Body of pancreas (tissue), 4 donors: ENCODE results near the gene SYMPK. TPM values are rescaled to one million over a fixed set of nuclear protein-coding genes. Genes with fewer than 3 reads are reported as not detected.
A peak's percentile ranks its signal among the peaks of the same experiment; 100 is the strongest.

Source experiments
- ATAC-seq: fragments of 150-250 bp; one replicate; pipeline ENCODE4 v1.9.1; 2016
- DNase-seq, 4 donors: peaks; one replicate each; pipeline ENCODE4 v3.0.0-alpha.2; 2019
- H3K27ac ChIP-seq, 4 donors: fragments of 200-600 bp; sonication (generic); 1 replicate in 3 of 4; 2 replicates in 1 of 4; pipeline versions ENCODE4 v1.5.1 to v1.6.1; 2016 to 2019; ENCODE audit warnings: mild to moderate bottlenecking in 1 of 4, mixed read lengths in 1 of 4, moderate library complexity in 1 of 4
- H3K27me3 ChIP-seq, 2 donors: fragments of 200-600 bp; sonication (generic); one replicate each; pipeline ENCODE4 v1.6.0; 2016; ENCODE audit warnings: mild to moderate bottlenecking in 1 of 2
- H3K36me3 ChIP-seq, 2 donors: fragments of 200-600 bp; sonication (generic); replicated peaks in 1 of 2; 2 replicates each; pipeline ENCODE4 v1.5.1; 2016; ENCODE audit warnings: low read depth in 2 of 2; ENCODE audit not compliant: insufficient read depth in 1 of 2
- H3K4me1 ChIP-seq: fragments of 200-600 bp; sonication (generic); one replicate; pipeline ENCODE4 v1.6.0; 2016
- H3K4me3 ChIP-seq, 2 donors: fragments of 200-600 bp; sonication (generic); 1 replicate in 1 of 2; 2 replicates in 1 of 2; pipeline ENCODE4 v1.5.1; 2016 to 2019
- H3K9me3 ChIP-seq, 3 donors: fragments of 200-600 bp; sonication (generic); 1 replicate in 2 of 3; 2 replicates in 1 of 3; pipeline ENCODE4 v1.5.1; 2016
- POLR2A ChIP-seq, 3 donors: fragments of 450-650 bp; IDR thresholded peaks; one replicate each; pipeline ENCODE4 v1.6.1; 2016; ENCODE audit warnings: antibody characterized with exemption in 3 of 3, mild to moderate bottlenecking in 2 of 3
- WGBS, 2 donors: methylation state at CpG; one replicate each; pipeline ENCODE4 v1.1.5; 2017; 5-methylcytosine and 5-hydroxymethylcytosine counted together
- intact Hi-C: fragments of 100-400 bp; cut with DNase I; formaldehyde crosslinking; loops from one replicate; pipeline ENCODE4 v1.15.1; 2023
- total RNA-seq, 2 donors: library from RNA; depleted of rRNA; stranded (reverse); fragments of >200 nt; gene quantifications; one replicate each; pipeline ENCODE4 v1.1.0, GENCODE V29; 2016
- TF ChIP-seq, protein P1 (sequence below), 7 experiments: fragments of 450-650 bp in 4 of 7; fragments of 200-600 bp in 3 of 7; sonication (generic) in 3 of 7; IDR thresholded peaks; one replicate each; pipeline ENCODE4 v1.5.1; 2016 to 2019; ENCODE audit warnings: antibody characterized with exemption in 7 of 7

SYMPK gene
- total RNA-seq, 2 donors from 2014 or later = 23.3 to 32.3 TPM

DNA sequence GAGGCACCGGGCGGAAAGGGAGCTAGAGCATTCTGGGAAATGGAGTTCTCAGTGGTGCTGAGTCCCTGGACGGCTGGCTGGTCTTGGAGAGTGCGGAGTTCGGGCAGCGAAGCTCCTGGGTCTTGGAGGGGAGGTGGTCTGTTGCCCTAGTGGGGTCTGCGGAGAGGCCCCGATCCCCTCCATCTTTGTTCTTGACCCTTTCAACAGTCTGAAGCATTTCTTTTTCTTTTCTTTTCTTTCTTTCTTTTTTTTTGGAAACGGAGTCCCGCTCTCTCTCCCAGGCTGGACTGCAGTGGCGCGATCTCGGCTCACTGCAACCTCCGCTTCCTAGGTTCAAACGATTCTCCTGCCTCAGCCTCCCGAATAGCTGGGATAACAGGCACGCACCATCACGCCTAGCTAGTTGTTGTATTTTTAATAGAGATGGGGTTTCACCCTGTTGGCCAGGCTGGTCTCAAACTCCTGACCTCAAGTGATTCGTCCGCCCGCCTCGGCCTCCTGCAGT is 440 bp upstream of the SYMPK start:
- Histone ChIP-seq H3K9me3 (no peaks in the 10 kb centered on the region), H3K27ac (peak overlapping the region; percentile 62 to 89 (median 78)), H3K4me1 (peaks cover 47% of the 10 kb centered on the region), H3K27me3 (no peaks in the 10 kb centered on the region), H3K4me3 (peak overlapping the region in 1 of 2 donors; percentile 46), H3K36me3 (no peaks in the 10 kb centered on the region)
- ATAC-seq (no peak), DNase-seq (peak in 1 of 4 donors; percentile 24)
- 3 to 9% methylated on average over 20 to 21 of the region's 22 CpGs for WGBS, 2 donors
- intact Hi-C loops = no loop called here
- peak in 1 of 3 donors; percentile 4 for TF ChIP-seq POLR2A (IDR thresholded peaks at IDR 0.05)
- TF ChIP-seq, protein P1, sequence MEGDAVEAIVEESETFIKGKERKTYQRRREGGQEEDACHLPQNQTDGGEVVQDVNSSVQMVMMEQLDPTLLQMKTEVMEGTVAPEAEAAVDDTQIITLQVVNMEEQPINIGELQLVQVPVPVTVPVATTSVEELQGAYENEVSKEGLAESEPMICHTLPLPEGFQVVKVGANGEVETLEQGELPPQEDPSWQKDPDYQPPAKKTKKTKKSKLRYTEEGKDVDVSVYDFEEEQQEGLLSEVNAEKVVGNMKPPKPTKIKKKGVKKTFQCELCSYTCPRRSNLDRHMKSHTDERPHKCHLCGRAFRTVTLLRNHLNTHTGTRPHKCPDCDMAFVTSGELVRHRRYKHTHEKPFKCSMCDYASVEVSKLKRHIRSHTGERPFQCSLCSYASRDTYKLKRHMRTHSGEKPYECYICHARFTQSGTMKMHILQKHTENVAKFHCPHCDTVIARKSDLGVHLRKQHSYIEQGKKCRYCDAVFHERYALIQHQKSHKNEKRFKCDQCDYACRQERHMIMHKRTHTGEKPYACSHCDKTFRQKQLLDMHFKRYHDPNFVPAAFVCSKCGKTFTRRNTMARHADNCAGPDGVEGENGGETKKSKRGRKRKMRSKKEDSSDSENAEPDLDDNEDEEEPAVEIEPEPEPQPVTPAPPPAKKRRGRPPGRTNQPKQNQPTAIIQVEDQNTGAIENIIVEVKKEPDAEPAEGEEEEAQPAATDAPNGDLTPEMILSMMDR (IDR thresholded peaks at IDR 0.05) = peak in 2 of 7 experiments; percentile 0 to 6

DNA sequence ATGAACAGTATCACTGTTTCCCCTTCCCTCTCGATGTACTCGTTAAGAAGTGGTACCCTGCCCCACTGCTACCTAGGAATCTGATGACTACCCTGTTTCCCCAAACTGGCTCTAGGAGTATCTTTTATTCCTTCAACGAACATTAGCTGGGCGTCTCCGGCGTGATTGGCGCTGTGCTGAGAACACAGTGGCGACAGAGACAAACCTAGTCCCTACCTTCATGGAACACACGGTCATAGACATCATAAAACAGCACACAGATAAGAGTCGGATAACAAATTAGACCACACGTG is 730 bp downstream of the SYMPK start:
- no peaks in the 10 kb centered on the region for H3K36me3 ChIP-seq
- no peak for DNase-seq
- H3K4me1 ChIP-seq = peaks cover 35% of the 10 kb centered on the region
- H3K4me3 ChIP-seq = peak overlapping the region; percentile 62 to 81
- TF ChIP-seq, protein P1 (IDR thresholded peaks at IDR 0.05) = no peak
- TF ChIP-seq POLR2A (IDR thresholded peaks at IDR 0.05) = no peak
- intact Hi-C loops = no loop called here
- no peaks in the 10 kb centered on the region for H3K9me3 ChIP-seq
- no peaks in the 10 kb centered on the region for H3K27me3 ChIP-seq
- 1% methylated on average over 11 of the region's 11 CpGs for WGBS, 2 donors
- H3K27ac ChIP-seq = peak overlapping the region; percentile 47 to 89 (median 77)
- no peak for ATAC-seq

DNA sequence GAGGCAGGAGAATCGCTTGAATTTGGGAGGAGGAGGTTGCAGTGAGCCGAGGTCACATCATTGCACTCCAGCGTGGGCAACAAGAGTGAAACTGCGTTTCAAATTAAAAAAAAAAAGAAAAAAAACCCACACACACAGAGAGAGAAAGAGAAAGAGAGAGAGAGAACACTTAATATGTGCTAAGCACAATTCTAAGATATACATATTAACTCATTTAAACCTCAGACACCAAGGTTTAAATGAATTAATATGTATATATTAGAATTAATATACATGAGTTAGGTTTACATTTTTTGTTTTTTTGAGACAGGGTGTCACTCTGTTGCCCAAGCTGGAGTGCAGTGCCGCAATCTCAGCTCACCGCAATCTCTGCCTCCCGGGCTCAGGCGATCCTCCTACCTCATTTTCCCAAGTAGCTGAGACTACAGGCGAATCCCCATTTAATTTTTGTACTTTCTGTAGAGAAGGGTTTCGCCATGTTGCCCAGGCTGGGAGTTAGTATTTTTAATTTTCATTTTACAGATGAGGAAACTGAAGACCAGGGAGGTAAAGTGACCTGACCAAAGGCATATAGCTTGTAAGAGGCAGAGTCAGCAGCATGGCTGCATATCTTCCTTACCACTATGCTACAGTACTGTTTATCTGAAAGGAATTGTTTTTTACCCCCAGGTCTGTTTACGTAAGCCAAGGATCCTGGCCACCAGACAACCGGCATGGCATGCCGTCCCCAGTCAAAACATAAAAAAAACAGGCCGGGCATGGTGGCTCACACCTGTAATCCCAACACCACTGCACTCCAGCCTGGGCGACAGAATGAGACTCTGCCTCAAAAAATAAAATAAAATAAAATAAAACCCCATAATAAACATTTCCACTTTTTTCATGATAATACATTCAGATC is 2.3 kb downstream of the SYMPK start:
- Histone ChIP-seq H3K36me3 (no peaks in the 10 kb centered on the region), H3K9me3 (no peaks in the 10 kb centered on the region), H3K27ac (no peak overlapping the region), H3K4me3 (no peak overlapping the region), H3K4me1 (peaks cover 27% of the 10 kb centered on the region), H3K27me3 (no peaks in the 10 kb centered on the region)
- no peak for DNase-seq
- intact Hi-C loops = no loop called here
- no peak for ATAC-seq
- no peak for TF ChIP-seq POLR2A (IDR thresholded peaks at IDR 0.05)
- TF ChIP-seq, protein P1 (IDR thresholded peaks at IDR 0.05) = no peak
- WGBS, 2 donors = 74 to 75% methylated on average over 15 of the region's 15 CpGs

DNA sequence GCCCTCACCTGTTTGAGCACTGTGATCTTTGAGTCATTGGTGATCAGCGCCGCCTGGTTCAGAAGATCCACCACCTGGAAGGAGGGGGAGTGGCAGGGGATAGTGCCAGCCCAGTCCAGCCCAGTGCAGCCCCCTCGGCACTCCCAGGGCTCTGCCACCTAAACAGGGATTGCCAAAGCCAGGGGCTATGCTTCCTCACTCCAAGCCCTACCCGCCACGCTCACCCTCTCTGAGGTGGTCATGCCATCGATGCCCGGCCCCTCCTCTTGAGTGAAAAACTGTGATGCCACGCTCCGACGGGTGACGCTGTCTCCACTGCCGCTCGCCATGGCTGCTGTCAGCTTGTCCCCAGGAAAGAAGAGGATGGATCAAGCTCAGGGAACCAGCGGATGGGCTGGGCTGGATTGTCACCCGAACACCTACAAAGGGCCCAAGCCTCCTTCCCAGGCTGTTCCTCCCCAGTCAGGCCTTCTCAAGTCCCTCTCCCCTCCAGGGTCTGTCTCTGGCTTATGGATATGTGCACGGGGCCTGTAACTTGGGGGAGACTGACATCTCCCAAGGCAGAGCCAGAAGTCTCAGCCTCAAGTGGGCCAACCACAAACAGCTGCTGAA is 8.7 kb downstream of the SYMPK start:
- DNase-seq (no peak), ATAC-seq (no peak)
- Histone ChIP-seq H3K4me3 (no peak overlapping the region), H3K9me3 (no peaks in the 10 kb centered on the region), H3K36me3 (peaks cover 0 to 31% of the 10 kb centered on the region in 2 donors), H3K27me3 (no peaks in the 10 kb centered on the region), H3K27ac (no peak overlapping the region), H3K4me1 (no peaks in the 10 kb centered on the region)
- intact Hi-C loops = no loop called here
- WGBS, 2 donors = 88 to 93% methylated on average over 9 to 10 of the region's 16 CpGs
- TF ChIP-seq, protein P1 (IDR thresholded peaks at IDR 0.05) = no peak
- no peak for TF ChIP-seq POLR2A (IDR thresholded peaks at IDR 0.05)
